ENCODE data around the gene NTM. TPM values are rescaled to one million over a fixed set of nuclear protein-coding genes. Genes with fewer than 3 reads are reported as not detected.

The NTM gene
- polyA plus RNA-seq, 1 donor from 2014 or later, result 39.4 TPM

GRCh38 chr11:131666006-131666405 is 295.6 kb downstream of the NTM start:
- TF ChIP-seq EP300 (conservative IDR thresholded peaks at IDR 0.05; ENCODE audit: poor library complexity, severe bottlenecking) (no peak), REST (IDR thresholded peaks at IDR 0.05; ENCODE audit: borderline replicate concordance) (no peak), MXI1 (conservative IDR thresholded peaks at IDR 0.05; ENCODE audit: poor library complexity, severe bottlenecking) (no peak), CTCF (IDR thresholded peaks at IDR 0.05; ENCODE audit: poor library complexity, severe bottlenecking) (no peak), TAF1 (IDR thresholded peaks at IDR 0.05; ENCODE audit: low read depth) (no peak), SMC3 (conservative IDR thresholded peaks at IDR 0.05; ENCODE audit: poor library complexity) (no peak), EZH2 (IDR thresholded peaks at IDR 0.05; ENCODE audit: borderline replicate concordance, insufficient read depth, low read length, poor library complexity, severe bottlenecking) (no peak), POLR2AphosphoS5 (IDR thresholded peaks at IDR 0.05) (no peak), RAD21 (conservative IDR thresholded peaks at IDR 0.05) (no peak)
- Histone ChIP-seq H4K20me1 (ENCODE audit: insufficient read depth) (no peaks in the 10 kb centered on the region), H3K9me2 (ENCODE audit: insufficient read depth, low read length) (no peaks in the 10 kb centered on the region), H2AFZ (ENCODE audit: low read depth, low read length) (no peak overlapping the region), H3K27ac (ENCODE audit: low read length) (no peak overlapping the region), H3K9ac (ENCODE audit: low read length) (no peak overlapping the region), H3K79me2 (replicated peaks; ENCODE audit: insufficient read depth, low read length) (no peaks in the 10 kb centered on the region), H3K4me3 (ENCODE audit: low read length) (no peak overlapping the region), H3K36me3 (ENCODE audit: insufficient read depth, low read length) (no peaks in the 10 kb centered on the region), H3K4me2 (ENCODE audit: low read length) (no peak overlapping the region), H3K27me3 (ENCODE audit: insufficient read depth, low read depth, low read length) (no peaks in the 10 kb centered on the region), H3F3A (ENCODE audit: insufficient read depth, low read length, poor library complexity, severe bottlenecking) (no peaks in the 10 kb centered on the region), H3K9me3 (ENCODE audit: low read length) (no peaks in the 10 kb centered on the region)

GRCh38 chr11:131666617-131667016 is 296.2 kb downstream of the NTM start:
- Histone ChIP-seq H3K36me3 (ENCODE audit: insufficient read depth, low read length) (no peaks in the 10 kb centered on the region), H3K27ac (ENCODE audit: low read length) (no peak overlapping the region), H3F3A (ENCODE audit: insufficient read depth, low read length, poor library complexity, severe bottlenecking) (no peaks in the 10 kb centered on the region), H4K20me1 (ENCODE audit: insufficient read depth) (no peaks in the 10 kb centered on the region), H3K9me2 (ENCODE audit: insufficient read depth, low read length) (no peaks in the 10 kb centered on the region), H2AFZ (ENCODE audit: low read depth, low read length) (no peak overlapping the region), H3K9me3 (ENCODE audit: low read length) (no peaks in the 10 kb centered on the region), H3K4me2 (ENCODE audit: low read length) (no peak overlapping the region), H3K79me2 (replicated peaks; ENCODE audit: insufficient read depth, low read length) (no peaks in the 10 kb centered on the region), H3K27me3 (ENCODE audit: insufficient read depth, low read depth, low read length) (no peaks in the 10 kb centered on the region), H3K4me3 (ENCODE audit: low read length) (no peak overlapping the region), H3K9ac (ENCODE audit: low read length) (no peak overlapping the region)
- TF ChIP-seq RAD21 (conservative IDR thresholded peaks at IDR 0.05), result no peak
- no peak for TF ChIP-seq TAF1 (IDR thresholded peaks at IDR 0.05; ENCODE audit: low read depth)
- TF ChIP-seq POLR2AphosphoS5 (IDR thresholded peaks at IDR 0.05), result no peak
- no peak for TF ChIP-seq EP300 (conservative IDR thresholded peaks at IDR 0.05; ENCODE audit: poor library complexity, severe bottlenecking)
- TF ChIP-seq CTCF (IDR thresholded peaks at IDR 0.05; ENCODE audit: poor library complexity, severe bottlenecking), result no peak
- TF ChIP-seq EZH2 (IDR thresholded peaks at IDR 0.05; ENCODE audit: borderline replicate concordance, insufficient read depth, low read length, poor library complexity, severe bottlenecking), result no peak
- TF ChIP-seq MXI1 (conservative IDR thresholded peaks at IDR 0.05; ENCODE audit: poor library complexity, severe bottlenecking), result no peak

All from neural cell (in vitro differentiated cells).